Measurements from ENCODE around the gene ALDH1L1. TPM values are rescaled to one million over a fixed set of nuclear protein-coding genes. Genes with fewer than 3 reads are reported as not detected.

The ALDH1L1 gene
- total and polyA plus RNA-seq, 2 of the 13 experiments (the other 11 are each of a cell fraction or from before 2014, with no cell fraction given): 11.2 to 28.7 TPM

DNA sequence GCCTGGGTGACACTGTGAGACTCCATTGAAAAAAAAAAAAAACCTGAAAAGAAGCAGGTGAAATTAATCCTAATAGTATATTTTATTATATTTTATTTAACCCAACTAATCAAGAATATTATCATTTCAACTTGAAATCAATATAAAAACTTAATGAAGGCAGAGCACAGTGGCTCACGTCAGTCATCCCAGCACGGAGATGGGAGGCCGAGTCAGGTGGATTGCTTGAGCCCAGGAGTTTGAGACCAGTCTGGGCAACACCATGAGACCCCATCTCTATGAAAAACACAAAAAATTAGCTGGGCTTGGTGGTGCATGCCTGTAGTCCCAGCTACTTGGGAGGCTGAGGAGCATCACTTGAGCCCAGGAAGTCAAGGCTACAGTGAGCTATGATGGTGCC lies 63.2 kb downstream of the ALDH1L1 start:
- in situ Hi-C loops (cut with HindIII; ENCODE audit: extremely low pct_ligation_motif_present, low pct_unique_long_range_greater_than_20kb) (no loop called here), intact Hi-C loops (cut with micrococcal nuclease; ENCODE audit: unreplicated experiment) (loop anchor here (10.0 kb wide), 1 partner anchor 142 kb away; no protein-coding TSS in a partner anchor)
- H3K36me3 ChIP-seq (replicated peaks in 1 of 2; ENCODE audit: control insufficient read depth in 1 of 2, insufficient read depth in 2 of 2, low read length in 2 of 2): peaks cover 4 to 16% of the 10 kb centered on the region in 2 experiments; a peak in 1 of 5 replicates
- DNase-seq (ENCODE audit: low spot score) (no peak), ATAC-seq (no peak), FAIRE-seq (no peak)
- H2AFZ ChIP-seq (ENCODE audit: low read length): no peak overlapping the region
- no peaks in the 10 kb centered on the region for H3K4me1 ChIP-seq (ENCODE audit: insufficient read depth, low read length)
- no peak for TF ChIP-seq ARNT2 (CRISPR knock-in tag; IDR thresholded peaks at IDR 0.05; ENCODE audit: low read depth)
- no peak for TF ChIP-seq CCDC6 (CRISPR knock-in tag; IDR thresholded peaks at IDR 0.05)
- no peak for TF ChIP-seq NR2F1 (CRISPR knock-in tag; IDR thresholded peaks at IDR 0.05)
- no peak for TF ChIP-seq NFE2L1 (CRISPR knock-in tag; IDR thresholded peaks at IDR 0.05; ENCODE audit: borderline replicate concordance)
- TF ChIP-seq NFATC3 (CRISPR knock-in tag; IDR thresholded peaks at IDR 0.05): no peak
- no peak for TF ChIP-seq KAT2B (IDR thresholded peaks at IDR 0.05; ENCODE audit: borderline replicate concordance, low read depth, low read length)
- no peak for TF ChIP-seq FOXO4 (CRISPR knock-in tag; conservative IDR thresholded peaks at IDR 0.05)
- no peak for TF ChIP-seq RFX3 (CRISPR knock-in tag; IDR thresholded peaks at IDR 0.05)
- no peak for TF ChIP-seq NFRKB (IDR thresholded peaks at IDR 0.05)
- no peak for TF ChIP-seq ZSCAN30 (CRISPR knock-in tag; IDR thresholded peaks at IDR 0.05)
- TF ChIP-seq ARID2 (CRISPR knock-in tag; IDR thresholded peaks at IDR 0.05; ENCODE audit: borderline replicate concordance): no peak
- TF ChIP-seq EHMT2 (IDR thresholded peaks at IDR 0.05; ENCODE audit: borderline replicate concordance, low read depth, low read length): no peak
- no peak for TF ChIP-seq MAZ (IDR thresholded peaks at IDR 0.05; ENCODE audit: borderline replicate concordance, low read depth, low read length)
- no peak for TF ChIP-seq MAZ (CRISPR knock-in tag; IDR thresholded peaks at IDR 0.05; ENCODE audit: low read depth)
- no peaks in the 10 kb centered on the region for H3K27me3 ChIP-seq (ENCODE audit: control insufficient read depth in 1 of 2, insufficient read depth in 2 of 2, low read length in 2 of 2)
- H3K79me2 ChIP-seq (ENCODE audit: insufficient read depth, low read length): no peaks in the 10 kb centered on the region
- ChIA-PET CTCF (ENCODE audit: low intra/inter-chr PET ratio, low total read pairs) (no interaction called here), POLR2A (no interaction called here)
- no peak overlapping the region for H3K4me3 ChIP-seq (replicated peaks in 1 of 3; ENCODE audit: insufficient read depth in 1 of 3, low read depth in 2 of 3, low read length in 3 of 3)
- BruUV-seq (replicated peaks): no TSS peak
- H3K27ac ChIP-seq (ENCODE audit: extremely low read length, insufficient read depth, low read length): no peak overlapping the region
- WGBS (ENCODE audit: low lambda C conversion rate): 100% methylated on average over 3 of the region's 3 CpGs
- H3K9me3 ChIP-seq (ENCODE audit: low read length): no peaks in the 10 kb centered on the region
- no peak overlapping the region for H3K4me2 ChIP-seq (ENCODE audit: low read depth, low read length)
- H4K20me1 ChIP-seq (ENCODE audit: insufficient read depth, low read length): no peaks in the 10 kb centered on the region
- no peak overlapping the region for H3K9ac ChIP-seq (ENCODE audit: insufficient read depth, low read depth, low read length)

Data from HepG2 (cell line).